ENCODE measurements around the gene ACER3. TPM values are rescaled to one million over a fixed set of nuclear protein-coding genes. Genes with fewer than 3 reads are reported as not detected.

The ACER3 gene
- total RNA-seq, 3 donors from 2014 or later: 32.3 to 45.7 (median 39.2) TPM

DNA sequence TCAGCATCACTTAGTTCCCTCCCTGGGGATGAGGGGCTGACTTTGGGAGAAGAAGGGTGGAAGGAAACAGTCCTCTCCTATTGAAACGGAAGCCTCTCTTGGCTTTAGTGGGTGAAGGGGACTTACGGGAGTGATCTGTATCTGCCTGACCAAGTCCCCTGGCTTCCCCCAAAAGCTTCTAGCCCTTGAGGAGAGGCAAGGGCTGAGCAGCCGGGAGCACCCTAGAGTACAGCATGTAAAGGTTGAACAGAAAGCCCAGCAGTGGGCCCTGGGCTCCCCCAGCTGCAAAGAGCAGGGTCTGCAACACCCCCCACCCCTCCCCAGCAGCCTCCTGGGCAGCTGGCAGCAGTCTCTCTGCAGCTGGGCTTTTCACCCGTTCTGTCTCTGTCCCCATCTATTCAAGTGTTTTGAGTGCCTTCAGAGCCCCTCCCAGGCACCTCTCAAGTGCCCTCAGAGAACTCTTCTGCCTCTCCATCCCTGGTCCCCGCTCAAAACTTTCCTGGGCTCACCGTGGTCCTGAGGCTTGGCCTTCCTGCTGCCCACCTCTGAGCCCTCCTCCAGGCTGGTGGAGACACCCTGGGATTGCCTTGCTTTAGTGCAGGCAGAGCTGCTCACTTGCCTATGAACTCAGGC is 208.7 kb downstream of the ACER3 start:
- Histone ChIP-seq H3K4me1 (ENCODE audit: low read depth) (peaks cover 74% of the 10 kb centered on the region), H3K36me3 (ENCODE audit: low read depth) (no peaks in the 10 kb centered on the region), H3K4me3 (no peak overlapping the region), H3K9me3 (no peaks in the 10 kb centered on the region)
- TF ChIP-seq, protein P1, sequence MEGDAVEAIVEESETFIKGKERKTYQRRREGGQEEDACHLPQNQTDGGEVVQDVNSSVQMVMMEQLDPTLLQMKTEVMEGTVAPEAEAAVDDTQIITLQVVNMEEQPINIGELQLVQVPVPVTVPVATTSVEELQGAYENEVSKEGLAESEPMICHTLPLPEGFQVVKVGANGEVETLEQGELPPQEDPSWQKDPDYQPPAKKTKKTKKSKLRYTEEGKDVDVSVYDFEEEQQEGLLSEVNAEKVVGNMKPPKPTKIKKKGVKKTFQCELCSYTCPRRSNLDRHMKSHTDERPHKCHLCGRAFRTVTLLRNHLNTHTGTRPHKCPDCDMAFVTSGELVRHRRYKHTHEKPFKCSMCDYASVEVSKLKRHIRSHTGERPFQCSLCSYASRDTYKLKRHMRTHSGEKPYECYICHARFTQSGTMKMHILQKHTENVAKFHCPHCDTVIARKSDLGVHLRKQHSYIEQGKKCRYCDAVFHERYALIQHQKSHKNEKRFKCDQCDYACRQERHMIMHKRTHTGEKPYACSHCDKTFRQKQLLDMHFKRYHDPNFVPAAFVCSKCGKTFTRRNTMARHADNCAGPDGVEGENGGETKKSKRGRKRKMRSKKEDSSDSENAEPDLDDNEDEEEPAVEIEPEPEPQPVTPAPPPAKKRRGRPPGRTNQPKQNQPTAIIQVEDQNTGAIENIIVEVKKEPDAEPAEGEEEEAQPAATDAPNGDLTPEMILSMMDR (IDR thresholded peaks at IDR 0.05): no peak
- ATAC-seq: no peak
- intact Hi-C loops (cut with DNase I, micrococcal nuclease): no loop called here
- DNase-seq: no peak

DNA sequence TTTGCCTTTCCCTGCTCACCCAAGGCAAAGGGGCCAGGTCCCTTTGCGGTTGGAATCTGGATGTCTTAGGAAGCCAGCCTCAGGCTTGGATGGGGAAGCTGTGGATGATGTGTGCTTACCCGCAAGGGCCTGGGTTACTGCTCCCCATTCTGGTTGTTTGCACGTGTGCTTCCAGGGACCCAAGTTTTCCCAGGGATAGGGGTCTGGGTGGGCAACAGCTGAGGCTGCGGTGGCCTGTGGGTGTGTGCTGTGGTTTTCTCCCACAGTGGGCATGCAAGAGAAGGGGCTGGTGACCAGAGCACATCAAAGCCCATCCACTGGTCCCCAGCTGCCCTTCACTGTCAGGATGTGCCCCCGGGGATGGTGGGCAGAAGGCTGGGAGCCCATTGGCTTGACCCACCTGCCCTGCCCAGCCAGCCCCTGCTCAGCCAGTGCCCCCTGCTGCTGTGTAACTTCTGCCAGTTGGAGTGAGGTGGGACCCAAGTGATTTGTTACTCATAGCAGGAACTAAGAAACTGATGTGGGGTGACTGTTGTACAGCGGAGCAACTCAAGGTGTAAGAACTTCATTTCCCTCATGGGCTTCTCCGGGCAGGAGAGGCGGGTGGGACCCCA is 209.4 kb downstream of the ACER3 start:
- H3K9me3 ChIP-seq: no peaks in the 10 kb centered on the region
- no peak overlapping the region for H3K4me3 ChIP-seq
- no peak for ATAC-seq

DNA sequence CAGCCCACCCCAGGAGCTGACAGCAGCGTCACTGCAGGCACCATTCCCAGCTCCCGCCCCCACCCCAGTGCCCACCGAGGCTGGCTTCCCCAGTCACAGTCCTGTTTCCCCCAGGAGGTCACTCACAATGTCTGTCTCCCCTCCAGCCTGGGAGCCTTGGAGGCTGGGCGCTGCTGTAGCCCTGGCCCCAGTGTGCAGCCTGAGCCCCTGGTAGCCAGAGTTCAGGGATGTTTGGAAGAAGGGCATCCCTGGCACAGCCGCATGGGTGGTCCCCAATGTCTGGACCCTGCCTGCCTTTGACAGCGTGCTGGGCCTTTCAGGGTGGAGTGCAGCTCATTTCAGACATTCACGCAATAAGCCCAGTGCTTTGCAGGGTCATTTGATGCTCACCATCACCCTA is 210.4 kb downstream of the ACER3 start:
- intact Hi-C loops (cut with DNase I, micrococcal nuclease): no loop called here
- DNase-seq: no peak
- TF ChIP-seq, protein P1 (IDR thresholded peaks at IDR 0.05): no peak
- Histone ChIP-seq H3K9me3 (no peaks in the 10 kb centered on the region), H3K4me3 (no peak overlapping the region), H3K36me3 (ENCODE audit: low read depth) (no peaks in the 10 kb centered on the region), H3K4me1 (ENCODE audit: low read depth) (peaks cover 80% of the 10 kb centered on the region)
- ATAC-seq: no peak

More for the DNA sequence above, 209.4 kb downstream of the ACER3 start:
- intact Hi-C loops (cut with DNase I, micrococcal nuclease): no loop called here
- Histone ChIP-seq H3K36me3 (ENCODE audit: low read depth) (no peaks in the 10 kb centered on the region), H3K4me1 (ENCODE audit: low read depth) (peaks cover 78% of the 10 kb centered on the region)
- TF ChIP-seq, protein P1 (IDR thresholded peaks at IDR 0.05): no peak
- no peak for DNase-seq

DNA sequence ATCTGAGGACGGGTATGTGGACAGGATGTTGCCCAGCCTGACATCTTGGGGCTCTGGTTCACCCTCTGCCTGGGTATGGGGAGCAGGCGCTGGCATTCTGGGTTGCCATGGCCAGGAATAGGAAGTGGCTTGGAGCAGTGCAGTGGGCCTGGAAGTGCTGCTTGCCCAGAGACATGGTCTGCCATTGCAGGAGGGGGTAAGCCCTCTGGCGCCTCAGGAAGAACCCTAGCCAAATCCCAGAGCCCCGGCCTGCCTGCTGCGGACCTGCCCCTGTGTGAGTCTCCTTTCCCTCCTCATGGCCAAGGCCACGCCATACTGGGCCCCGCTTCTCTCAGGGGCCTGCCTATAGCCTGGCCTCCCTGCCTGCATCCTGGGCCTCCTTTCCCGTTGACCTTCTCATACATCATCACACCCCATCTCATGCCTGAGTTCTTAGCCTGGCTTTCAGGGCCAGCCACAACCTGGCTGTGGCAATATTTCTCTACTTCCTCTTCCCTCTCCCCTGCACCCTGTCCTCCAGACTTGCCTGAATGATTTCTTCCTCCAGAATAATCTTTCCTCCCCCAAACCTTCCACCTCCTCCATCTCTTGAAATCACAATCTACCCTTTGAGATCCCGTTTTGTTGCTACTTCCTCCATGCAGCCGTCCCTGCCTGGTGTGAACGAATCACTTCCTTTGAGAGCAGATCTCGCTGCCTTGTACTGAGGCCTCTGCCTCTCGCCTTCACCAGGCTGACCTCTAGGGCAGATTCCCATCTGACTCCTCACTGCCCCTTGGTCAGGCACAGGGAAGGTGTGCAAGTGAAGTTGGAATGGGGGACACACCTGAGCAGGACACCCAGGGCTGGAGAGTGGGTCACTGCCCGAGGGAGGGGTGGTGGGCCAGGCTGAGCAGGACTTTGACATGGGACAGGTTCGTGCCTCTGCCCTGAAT is 211.2 kb downstream of the ACER3 start:
- peaks cover 84% of the 10 kb centered on the region for H3K4me1 ChIP-seq (ENCODE audit: low read depth)

DNA sequence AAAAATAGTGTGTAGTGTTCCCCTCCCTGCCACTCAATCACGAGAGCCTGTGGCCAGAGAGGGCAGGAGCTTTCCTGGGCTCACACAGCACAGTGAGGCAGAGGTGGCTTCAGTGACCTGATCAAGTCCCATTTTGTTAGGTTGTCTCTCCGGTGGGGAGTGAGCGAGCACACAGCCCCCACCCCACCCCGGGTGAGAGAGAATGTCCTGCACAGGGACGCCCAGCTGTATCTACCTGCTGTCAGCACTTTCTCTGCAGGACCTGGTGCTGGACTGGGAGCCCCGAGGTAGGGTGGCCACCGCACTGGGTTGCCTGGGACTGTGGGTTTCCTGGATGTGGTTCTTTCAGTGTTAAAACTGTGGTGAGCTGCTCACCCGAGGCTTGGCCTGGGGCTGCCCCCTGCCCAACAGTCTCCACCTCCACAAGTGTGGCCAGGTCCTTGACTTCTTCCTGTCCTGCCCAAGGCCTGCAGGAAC is 212.2 kb downstream of the ACER3 start:
- TF ChIP-seq, protein P1 (IDR thresholded peaks at IDR 0.05): no peak
- Histone ChIP-seq H3K36me3 (ENCODE audit: low read depth) (no peaks in the 10 kb centered on the region), H3K9me3 (no peaks in the 10 kb centered on the region), H3K4me1 (ENCODE audit: low read depth) (peaks cover 84% of the 10 kb centered on the region), H3K4me3 (no peak overlapping the region)
- intact Hi-C loops (cut with DNase I, micrococcal nuclease): no loop called here
- DNase-seq: no peak
- ATAC-seq: no peak

More for the DNA sequence above, 211.2 kb downstream of the ACER3 start:
- DNase-seq (peak in 1 of 3 donors; percentile 46), ATAC-seq (no peak)
- Histone ChIP-seq H3K9me3 (no peaks in the 10 kb centered on the region), H3K36me3 (ENCODE audit: low read depth) (no peaks in the 10 kb centered on the region), H3K4me3 (no peak overlapping the region)
- intact Hi-C loops (cut with DNase I, micrococcal nuclease): no loop called here
- TF ChIP-seq, protein P1 (IDR thresholded peaks at IDR 0.05): no peak
